ENCODE data around the gene C1orf105.

- TF ChIP-seq EZH2 (conservative IDR thresholded peaks at IDR 0.05; ENCODE audit: low read depth, low read length) (no peak), ZBED4 (CRISPR knock-in tag; IDR thresholded peaks at IDR 0.05; ENCODE audit: borderline replicate concordance) (no peak), SIN3A (IDR thresholded peaks at IDR 0.05; ENCODE audit: borderline replicate concordance, low read depth, low read length) (no peak)
These were observed 30.2 kb upstream of the C1orf105 start for GRCh38 chr1:172390301-172390682.

All from HepG2 (cell line).